ENCODE results near the gene GPR55. TPM values are rescaled to one million over a fixed set of nuclear protein-coding genes. Genes with fewer than 3 reads are reported as not detected.

Gene GPR55
- total RNA-seq, 1 experiment from 2014 or later = 0.07 TPM

- H3K27me3 ChIP-seq (ENCODE audit: low read length) = no peaks in the 10 kb centered on the region
- ATAC-seq (no peak), DNase-seq (no peak)
- H3K36me3 ChIP-seq (ENCODE audit: low read depth, low read length) = no peaks in the 10 kb centered on the region
- intact Hi-C loops (cut with micrococcal nuclease) = no loop called here
- no TSS peak for BruUV-seq (replicated peaks)
- H3K79me2 ChIP-seq (ENCODE audit: low read length) = no peaks in the 10 kb centered on the region
- POLR2A ChIA-PET (ENCODE audit: unreplicated experiment) = no interaction called here
- no peaks in the 10 kb centered on the region for H4K20me1 ChIP-seq (ENCODE audit: low read length)
- H3K27ac ChIP-seq (ENCODE audit: low read length) = no peak overlapping the region
- H2AFZ ChIP-seq (ENCODE audit: low read length) = no peak overlapping the region
- no peak overlapping the region for H3K9ac ChIP-seq (ENCODE audit: low read length)
- no peak overlapping the region for H3K4me3 ChIP-seq (ENCODE audit: low read length)
- H3K4me1 ChIP-seq (ENCODE audit: insufficient read depth, low read length) = no peaks in the 10 kb centered on the region
- no peaks in the 10 kb centered on the region for H3K9me2 ChIP-seq (replicated peaks; ENCODE audit: low read length)
- TF ChIP-seq EZH2 (IDR thresholded peaks at IDR 0.05; ENCODE audit: low read length, unreplicated experiment) (no peak), EZH2phosphoT487 (IDR thresholded peaks at IDR 0.05; ENCODE audit: borderline replicate concordance, low read length) (no peak), CTCF (conservative IDR thresholded peaks at IDR 0.05; ENCODE audit: low read depth, low read length) (no peak)
- no peaks in the 10 kb centered on the region for H3F3A ChIP-seq (ENCODE audit: low read length, unreplicated experiment)
- no peaks in the 10 kb centered on the region for H3K9me3 ChIP-seq (ENCODE audit: low read length)
- CTCF ChIA-PET = no interaction called here
- no peak overlapping the region for H3K4me2 ChIP-seq (ENCODE audit: low read length)
These were observed 10.0 kb upstream of the GPR55 start for GRCh38 chr2:230935130-230935430.

GRCh38 chr2:230934231-230935129 lies 9.4 kb upstream of the GPR55 start:
- no TSS peak for BruUV-seq (replicated peaks)
- DNase-seq (no peak), ATAC-seq (no peak)
- ChIA-PET CTCF (interaction anchor here (0.5 kb wide), 1 partner anchor 491 kb away, joined by 3 read pairs; no protein-coding TSS in a partner anchor), POLR2A (ENCODE audit: unreplicated experiment) (no interaction called here)
- no peaks in the 10 kb centered on the region for H3K9me2 ChIP-seq (replicated peaks; ENCODE audit: low read length)
- H3K79me2 ChIP-seq (ENCODE audit: low read length) = no peaks in the 10 kb centered on the region
- H3K4me1 ChIP-seq (ENCODE audit: insufficient read depth, low read length) = no peaks in the 10 kb centered on the region
- H3K27ac ChIP-seq (ENCODE audit: low read length) = no peak overlapping the region
- no peak overlapping the region for H3K4me3 ChIP-seq (ENCODE audit: low read length)
- intact Hi-C loops (cut with micrococcal nuclease) = no loop called here
- no peak overlapping the region for H3K9ac ChIP-seq (ENCODE audit: low read length)
- H3K9me3 ChIP-seq (ENCODE audit: low read length) = no peaks in the 10 kb centered on the region
- H3F3A ChIP-seq (ENCODE audit: low read length, unreplicated experiment) = no peaks in the 10 kb centered on the region
- H4K20me1 ChIP-seq (ENCODE audit: low read length) = no peaks in the 10 kb centered on the region
- H2AFZ ChIP-seq (ENCODE audit: low read length) = no peak overlapping the region
- H3K27me3 ChIP-seq (ENCODE audit: low read length) = no peaks in the 10 kb centered on the region
- no peak overlapping the region for H3K4me2 ChIP-seq (ENCODE audit: low read length)
- no peaks in the 10 kb centered on the region for H3K36me3 ChIP-seq (ENCODE audit: low read depth, low read length)
- TF ChIP-seq EZH2phosphoT487 (IDR thresholded peaks at IDR 0.05; ENCODE audit: borderline replicate concordance, low read length) = no peak
- TF ChIP-seq EZH2 (IDR thresholded peaks at IDR 0.05; ENCODE audit: low read length, unreplicated experiment) = no peak
- TF ChIP-seq CTCF (conservative IDR thresholded peaks at IDR 0.05; ENCODE audit: low read depth, low read length) = no peak

- DNase-seq (no peak), ATAC-seq (no peak; the same call in 1 of the 2 replicates)
- Histone ChIP-seq H2AFZ (ENCODE audit: low read length) (no peak overlapping the region), H3K27me3 (ENCODE audit: low read length) (no peaks in the 10 kb centered on the region), H3K36me3 (ENCODE audit: low read depth, low read length) (no peaks in the 10 kb centered on the region), H4K20me1 (ENCODE audit: low read length) (no peaks in the 10 kb centered on the region), H3K4me1 (ENCODE audit: insufficient read depth, low read length) (no peaks in the 10 kb centered on the region), H3K4me3 (ENCODE audit: low read length) (no peak overlapping the region), H3K79me2 (ENCODE audit: low read length) (no peaks in the 10 kb centered on the region), H3K9me3 (ENCODE audit: low read length) (no peaks in the 10 kb centered on the region), H3K27ac (ENCODE audit: low read length) (no peak overlapping the region), H3F3A (ENCODE audit: low read length, unreplicated experiment) (no peaks in the 10 kb centered on the region), H3K4me2 (ENCODE audit: low read length) (no peak overlapping the region), H3K9me2 (replicated peaks; ENCODE audit: low read length) (no peaks in the 10 kb centered on the region), H3K9ac (ENCODE audit: low read length) (no peak overlapping the region)
- CTCF ChIA-PET = interaction anchor here (0.5 kb wide), 1 partner anchor 492 kb away, joined by 3 read pairs; no protein-coding TSS in a partner anchor
- BruUV-seq (replicated peaks) = no TSS peak
- intact Hi-C loops (cut with micrococcal nuclease) = no loop called here
- TF ChIP-seq EZH2phosphoT487 (IDR thresholded peaks at IDR 0.05; ENCODE audit: borderline replicate concordance, low read length) (no peak), CTCF (conservative IDR thresholded peaks at IDR 0.05; ENCODE audit: low read depth, low read length) (no peak), EZH2 (IDR thresholded peaks at IDR 0.05; ENCODE audit: low read length, unreplicated experiment) (no peak)
- POLR2A ChIA-PET (ENCODE audit: unreplicated experiment) = no interaction called here
These were observed 8.6 kb upstream of the GPR55 start for GRCh38 chr2:230933521-230934180.
